NK-92 (cell line): ENCODE results near the gene ENAM.

Source experiments
- DNase-seq: peaks from one replicate; lab custom pipeline; 2025; ENCODE audit not compliant: unreplicated experiment; lab: John Stamatoyannopoulos, UW

ENAM gene, protein sequence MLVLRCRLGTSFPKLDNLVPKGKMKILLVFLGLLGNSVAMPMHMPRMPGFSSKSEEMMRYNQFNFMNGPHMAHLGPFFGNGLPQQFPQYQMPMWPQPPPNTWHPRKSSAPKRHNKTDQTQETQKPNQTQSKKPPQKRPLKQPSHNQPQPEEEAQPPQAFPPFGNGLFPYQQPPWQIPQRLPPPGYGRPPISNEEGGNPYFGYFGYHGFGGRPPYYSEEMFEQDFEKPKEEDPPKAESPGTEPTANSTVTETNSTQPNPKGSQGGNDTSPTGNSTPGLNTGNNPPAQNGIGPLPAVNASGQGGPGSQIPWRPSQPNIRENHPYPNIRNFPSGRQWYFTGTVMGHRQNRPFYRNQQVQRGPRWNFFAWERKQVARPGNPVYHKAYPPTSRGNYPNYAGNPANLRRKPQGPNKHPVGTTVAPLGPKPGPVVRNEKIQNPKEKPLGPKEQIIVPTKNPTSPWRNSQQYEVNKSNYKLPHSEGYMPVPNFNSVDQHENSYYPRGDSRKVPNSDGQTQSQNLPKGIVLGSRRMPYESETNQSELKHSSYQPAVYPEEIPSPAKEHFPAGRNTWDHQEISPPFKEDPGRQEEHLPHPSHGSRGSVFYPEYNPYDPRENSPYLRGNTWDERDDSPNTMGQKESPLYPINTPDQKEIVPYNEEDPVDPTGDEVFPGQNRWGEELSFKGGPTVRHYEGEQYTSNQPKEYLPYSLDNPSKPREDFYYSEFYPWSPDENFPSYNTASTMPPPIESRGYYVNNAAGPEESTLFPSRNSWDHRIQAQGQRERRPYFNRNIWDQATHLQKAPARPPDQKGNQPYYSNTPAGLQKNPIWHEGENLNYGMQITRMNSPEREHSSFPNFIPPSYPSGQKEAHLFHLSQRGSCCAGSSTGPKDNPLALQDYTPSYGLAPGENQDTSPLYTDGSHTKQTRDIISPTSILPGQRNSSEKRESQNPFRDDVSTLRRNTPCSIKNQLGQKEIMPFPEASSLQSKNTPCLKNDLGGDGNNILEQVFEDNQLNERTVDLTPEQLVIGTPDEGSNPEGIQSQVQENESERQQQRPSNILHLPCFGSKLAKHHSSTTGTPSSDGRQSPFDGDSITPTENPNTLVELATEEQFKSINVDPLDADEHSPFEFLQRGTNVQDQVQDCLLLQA

GRCh38 chr4:70628444-70628843 lies at the start of gene ENAM:
Gene ENAM, plus strand, starts transcription at chr4:70628744. Its CDS starts 757 bp downstream, at chr4:70629501.
- DNase-seq = no peak

- no peak for DNase-seq
Measured at GRCh38 chr4:70581980-70582379, 46.6 kb upstream of the ENAM start.

GRCh38 chr4:70583952-70584834 lies 44.4 kb upstream of the ENAM start:
- DNase-seq = no peak

- no peak for DNase-seq
Measured at GRCh38 chr4:70586841-70587240, 41.7 kb upstream of the ENAM start.

GRCh38 chr4:70589785-70590184 lies 38.8 kb upstream of the ENAM start:
- no peak for DNase-seq

GRCh38 chr4:70591955-70592582 lies 36.5 kb upstream of the ENAM start, which contains the start of gene AMBN:
Gene AMBN, plus strand, starts transcription at chr4:70592256. Its CDS starts 103 bp downstream, at chr4:70592359.
- DNase-seq = no peak

DNA sequence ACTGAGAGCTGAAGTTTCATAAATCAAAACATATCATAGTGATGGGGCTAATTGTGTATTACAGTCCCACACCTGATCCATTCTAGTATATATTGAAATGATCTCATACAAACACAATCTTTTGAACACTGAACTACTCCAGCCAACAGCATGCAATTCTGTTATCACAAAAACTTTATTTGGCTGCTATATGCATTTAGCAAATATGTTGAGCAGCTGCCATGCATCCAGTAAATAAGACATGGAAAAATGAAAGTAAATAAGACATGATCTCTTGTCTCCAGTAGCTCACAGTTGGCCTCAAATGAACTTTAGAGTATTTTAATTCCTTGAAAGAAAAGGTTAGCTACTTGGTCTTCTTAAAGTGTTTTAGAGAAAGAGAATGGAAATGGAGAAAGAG lies 34.3 kb upstream of the ENAM start:
- DNase-seq = no peak

DNA sequence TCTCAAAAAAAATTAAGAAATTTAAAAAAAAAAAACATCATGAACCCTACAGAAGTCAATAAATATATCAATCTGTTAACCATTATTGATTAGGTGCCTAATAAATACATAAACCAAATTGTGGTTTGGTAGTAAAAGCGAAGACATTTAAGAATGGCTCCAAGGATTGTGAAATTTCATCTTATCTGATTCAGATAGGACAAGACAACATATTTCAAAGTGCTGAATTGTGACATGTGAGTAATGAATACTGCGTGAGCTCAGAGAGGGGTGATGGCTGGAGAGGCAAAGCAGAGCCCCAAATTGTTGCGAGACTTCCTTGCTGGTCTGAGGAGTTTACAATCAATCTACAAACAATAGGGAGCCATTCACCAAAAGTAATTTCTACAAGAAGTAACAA lies 28.2 kb upstream of the ENAM start:
- DNase-seq = no peak

DNA sequence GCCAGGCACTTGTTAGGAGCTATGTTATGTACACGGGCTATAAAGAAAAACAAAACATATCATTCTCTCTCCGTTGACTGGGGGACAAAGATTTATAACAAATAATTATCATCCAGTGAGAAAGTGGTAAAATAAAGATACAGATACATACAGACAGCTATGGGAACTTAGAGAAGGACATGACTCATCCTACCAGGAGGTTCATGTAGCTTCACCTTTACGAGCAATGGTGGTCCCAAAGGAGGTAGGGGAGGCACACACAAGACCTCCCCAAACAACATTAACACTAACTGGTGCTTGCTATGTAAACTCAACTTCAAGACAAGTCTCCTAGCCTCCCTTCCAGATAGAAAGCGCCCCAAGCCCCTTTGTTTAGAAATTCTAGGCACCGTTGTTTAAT lies 27.6 kb upstream of the ENAM start:
- DNase-seq = no peak

DNA sequence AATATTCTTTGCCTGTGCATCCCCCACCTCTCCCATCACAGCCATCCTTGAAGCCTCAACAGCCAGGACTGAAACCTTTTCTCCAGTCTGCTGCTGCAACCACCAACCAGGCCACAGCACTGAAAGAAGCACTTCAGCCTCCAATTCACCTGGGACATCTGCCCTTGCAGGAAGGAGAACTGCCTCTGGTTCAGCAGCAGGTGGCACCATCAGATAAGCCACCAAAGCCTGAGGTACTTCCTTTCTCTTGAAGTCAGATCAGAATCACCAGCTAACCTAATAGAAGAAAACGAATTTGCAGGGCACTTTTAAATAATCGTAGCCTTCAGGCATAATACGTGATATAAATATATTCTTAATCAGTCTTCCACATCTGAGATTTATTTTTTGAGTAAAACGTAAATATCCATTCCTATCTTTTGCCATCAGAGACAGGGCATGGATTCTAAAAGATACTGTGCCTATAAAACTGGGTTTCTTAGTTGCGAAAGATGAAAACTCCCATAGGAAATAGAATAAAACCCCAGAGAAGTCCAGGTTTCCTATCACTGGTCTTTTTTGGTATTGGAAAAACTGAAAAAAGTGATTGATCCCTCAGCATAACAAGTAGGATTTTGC lies 27.0 kb upstream of the ENAM start:
- DNase-seq = peak; percentile 2

DNA sequence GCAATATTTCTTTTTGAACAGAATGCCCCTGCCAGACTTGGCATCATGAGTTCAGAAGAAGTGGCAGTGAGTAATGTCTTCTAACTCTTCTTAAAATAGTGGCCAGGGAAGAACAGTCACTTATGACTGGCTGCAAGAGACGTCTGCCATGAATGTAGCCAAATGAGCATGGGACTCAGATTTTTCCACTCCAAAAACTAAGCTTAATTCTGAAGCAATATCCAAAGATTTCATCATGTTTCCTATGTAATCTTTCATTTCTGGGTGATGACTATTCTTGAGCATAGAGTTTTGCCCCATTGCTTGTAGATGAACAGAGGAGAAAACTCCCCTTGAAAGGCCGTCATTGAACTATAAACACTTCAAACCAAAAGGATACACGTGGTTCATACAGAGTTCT lies 24.7 kb upstream of the ENAM start:
- no peak for DNase-seq

GRCh38 chr4:70606459-70606858 lies 22.1 kb upstream of the ENAM start:
- no peak for DNase-seq

DNA sequence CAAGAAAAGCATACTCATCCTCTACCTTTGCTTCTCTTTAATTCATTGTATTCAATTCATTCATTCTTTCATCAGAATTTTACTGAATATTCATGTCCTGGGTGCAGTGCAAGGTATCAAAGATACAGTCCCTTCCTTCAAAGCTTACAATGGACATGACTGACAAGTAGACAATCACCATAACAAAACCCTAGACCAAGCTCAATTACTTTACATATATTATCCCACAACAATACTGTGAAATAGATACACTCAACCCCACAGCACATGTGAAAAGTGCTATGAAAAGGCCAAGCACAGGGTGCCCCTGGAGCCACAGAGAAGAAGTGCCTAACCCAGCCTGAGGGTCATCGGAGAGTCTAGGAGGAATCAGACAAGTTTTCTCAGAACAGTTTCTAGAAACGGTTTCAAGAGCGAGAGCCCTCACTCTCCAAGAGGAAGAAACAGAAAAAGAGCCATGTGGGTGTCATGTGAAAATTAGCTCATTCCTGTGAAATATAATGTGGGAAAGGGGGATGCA lies 21.1 kb upstream of the ENAM start:
- DNase-seq = no peak

DNA sequence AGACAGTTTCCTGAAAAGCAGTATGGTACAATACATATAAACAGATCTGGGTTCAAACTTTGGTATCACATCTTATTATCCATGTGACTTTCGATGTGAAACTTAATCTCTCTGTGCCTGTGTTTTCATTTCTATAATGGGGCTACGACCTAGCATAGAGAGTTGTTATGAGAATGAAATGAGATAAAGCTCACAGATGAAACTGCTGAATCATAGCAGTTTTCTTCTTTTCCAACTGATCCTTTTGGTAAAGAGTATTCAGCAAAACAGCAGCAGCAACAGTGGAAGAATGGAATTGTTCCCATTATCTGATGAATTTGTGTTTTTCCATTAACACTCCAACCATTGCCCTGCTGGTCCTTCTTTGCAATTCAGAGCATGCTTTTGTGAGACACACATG lies 20.2 kb upstream of the ENAM start:
- DNase-seq = no peak

DNA sequence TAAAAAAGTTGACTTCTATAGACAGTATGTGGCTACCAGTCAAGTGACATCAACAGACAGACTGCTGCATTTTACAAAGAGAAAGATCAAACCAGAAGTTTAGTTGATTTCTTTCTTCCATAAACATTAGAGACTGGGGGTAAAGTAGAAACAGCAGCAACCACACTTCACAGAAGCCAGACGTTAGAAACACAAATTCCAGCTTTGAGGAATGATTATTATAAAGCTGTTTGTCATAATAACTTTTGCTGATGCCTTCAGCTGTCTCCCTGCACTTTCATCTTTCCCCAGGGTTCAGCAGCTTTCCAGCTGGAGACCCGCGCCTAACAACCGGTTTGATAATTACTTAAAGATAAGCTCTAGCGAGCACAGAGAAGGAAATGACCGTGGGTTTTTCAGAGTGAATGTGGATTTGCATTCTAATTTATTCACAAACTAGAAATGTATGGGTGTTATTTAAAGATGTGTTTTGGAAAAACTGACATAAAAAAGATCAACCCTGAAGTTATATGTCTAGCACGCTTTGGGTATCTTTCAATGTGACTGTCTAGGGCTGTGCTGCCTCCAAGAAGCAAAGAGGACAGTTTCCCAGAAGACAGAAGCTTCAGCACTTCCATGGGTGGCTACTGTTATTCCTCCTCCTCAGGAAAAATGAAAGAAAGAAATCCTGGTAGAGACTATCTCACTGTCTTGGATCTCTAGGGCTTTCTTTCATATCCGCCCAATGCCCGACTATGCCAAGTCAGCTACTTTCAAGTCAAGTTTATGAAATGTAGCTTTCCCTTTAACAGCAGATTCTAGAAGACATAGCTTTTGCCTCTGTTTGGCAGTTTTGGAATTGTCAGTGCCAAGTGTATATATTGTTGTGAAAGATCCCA lies 15.0 kb upstream of the ENAM start:
- DNase-seq = no peak

- DNase-seq = no peak
Measured at GRCh38 chr4:70614184-70614555, 14.4 kb upstream of the ENAM start.

DNA sequence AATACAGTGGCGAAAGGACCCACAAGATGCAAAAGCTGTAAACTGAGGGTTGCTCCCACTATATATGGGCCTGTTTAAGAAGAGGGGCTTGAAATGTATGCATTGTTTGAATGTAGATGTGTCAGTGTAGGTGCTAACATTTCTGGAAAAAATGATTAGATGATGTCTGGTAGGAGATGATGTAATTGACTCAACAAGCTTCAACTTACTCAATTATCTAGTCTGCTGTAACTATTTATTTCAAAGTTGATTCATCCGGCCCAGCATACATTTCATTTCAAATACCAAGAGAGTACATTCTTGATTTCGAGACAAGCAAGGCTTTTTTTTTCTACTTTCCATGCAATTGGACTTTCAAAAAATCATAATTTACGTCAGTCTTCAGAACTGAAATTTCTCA lies 9.3 kb upstream of the ENAM start:
- DNase-seq = no peak

DNA sequence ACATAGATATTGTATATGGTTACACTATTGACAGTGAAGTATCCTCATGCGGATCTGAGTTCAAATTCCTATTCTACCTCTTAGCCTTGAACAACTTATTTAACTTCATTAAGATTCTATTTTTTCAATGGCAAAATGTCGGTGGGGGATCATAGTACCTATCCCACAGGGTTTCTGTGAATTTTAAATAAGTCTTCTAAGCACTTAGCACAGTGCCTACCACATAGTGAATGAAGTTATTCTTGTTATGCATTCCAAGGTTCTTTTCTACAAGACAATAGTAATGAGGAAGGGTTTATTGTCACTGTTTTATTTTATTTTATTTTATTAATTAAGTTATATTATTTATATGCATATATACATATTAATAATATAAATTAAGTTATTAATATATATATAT lies 8.8 kb upstream of the ENAM start:
- no peak for DNase-seq

DNA sequence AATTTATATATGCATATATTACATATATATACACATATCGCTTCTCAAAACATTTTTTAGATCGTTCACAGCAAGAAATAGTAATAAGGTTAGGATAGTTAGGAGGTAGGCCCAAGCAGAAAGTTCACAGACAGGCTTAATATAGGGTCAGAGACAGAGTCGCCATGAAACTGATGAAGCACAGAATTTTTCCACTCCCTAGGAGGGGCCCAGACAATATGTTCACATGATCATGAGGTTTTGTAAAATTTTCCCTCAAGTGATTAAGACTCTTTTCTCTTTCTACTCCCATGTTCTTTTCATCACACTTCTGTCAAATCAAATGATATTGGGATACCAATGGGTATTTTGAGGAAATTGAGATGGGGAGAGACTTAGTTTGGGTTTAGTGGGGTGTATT lies 5.2 kb upstream of the ENAM start:
- DNase-seq = no peak
